GM18870 (cell line): ENCODE data around the gene PCNT.

ENCODE experiments used
- ATAC-seq: cut with Tn5 transposase; IDR thresholded peaks from one replicate; pipeline ENCODE4 v1.9.1; 2021; ENCODE audit warnings: moderate library complexity; ENCODE audit not compliant: unreplicated experiment

PCNT gene, protein sequence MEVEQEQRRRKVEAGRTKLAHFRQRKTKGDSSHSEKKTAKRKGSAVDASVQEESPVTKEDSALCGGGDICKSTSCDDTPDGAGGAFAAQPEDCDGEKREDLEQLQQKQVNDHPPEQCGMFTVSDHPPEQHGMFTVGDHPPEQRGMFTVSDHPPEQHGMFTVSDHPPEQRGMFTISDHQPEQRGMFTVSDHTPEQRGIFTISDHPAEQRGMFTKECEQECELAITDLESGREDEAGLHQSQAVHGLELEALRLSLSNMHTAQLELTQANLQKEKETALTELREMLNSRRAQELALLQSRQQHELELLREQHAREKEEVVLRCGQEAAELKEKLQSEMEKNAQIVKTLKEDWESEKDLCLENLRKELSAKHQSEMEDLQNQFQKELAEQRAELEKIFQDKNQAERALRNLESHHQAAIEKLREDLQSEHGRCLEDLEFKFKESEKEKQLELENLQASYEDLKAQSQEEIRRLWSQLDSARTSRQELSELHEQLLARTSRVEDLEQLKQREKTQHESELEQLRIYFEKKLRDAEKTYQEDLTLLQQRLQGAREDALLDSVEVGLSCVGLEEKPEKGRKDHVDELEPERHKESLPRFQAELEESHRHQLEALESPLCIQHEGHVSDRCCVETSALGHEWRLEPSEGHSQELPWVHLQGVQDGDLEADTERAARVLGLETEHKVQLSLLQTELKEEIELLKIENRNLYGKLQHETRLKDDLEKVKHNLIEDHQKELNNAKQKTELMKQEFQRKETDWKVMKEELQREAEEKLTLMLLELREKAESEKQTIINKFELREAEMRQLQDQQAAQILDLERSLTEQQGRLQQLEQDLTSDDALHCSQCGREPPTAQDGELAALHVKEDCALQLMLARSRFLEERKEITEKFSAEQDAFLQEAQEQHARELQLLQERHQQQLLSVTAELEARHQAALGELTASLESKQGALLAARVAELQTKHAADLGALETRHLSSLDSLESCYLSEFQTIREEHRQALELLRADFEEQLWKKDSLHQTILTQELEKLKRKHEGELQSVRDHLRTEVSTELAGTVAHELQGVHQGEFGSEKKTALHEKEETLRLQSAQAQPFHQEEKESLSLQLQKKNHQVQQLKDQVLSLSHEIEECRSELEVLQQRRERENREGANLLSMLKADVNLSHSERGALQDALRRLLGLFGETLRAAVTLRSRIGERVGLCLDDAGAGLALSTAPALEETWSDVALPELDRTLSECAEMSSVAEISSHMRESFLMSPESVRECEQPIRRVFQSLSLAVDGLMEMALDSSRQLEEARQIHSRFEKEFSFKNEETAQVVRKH (N-terminal part only)

DNA sequence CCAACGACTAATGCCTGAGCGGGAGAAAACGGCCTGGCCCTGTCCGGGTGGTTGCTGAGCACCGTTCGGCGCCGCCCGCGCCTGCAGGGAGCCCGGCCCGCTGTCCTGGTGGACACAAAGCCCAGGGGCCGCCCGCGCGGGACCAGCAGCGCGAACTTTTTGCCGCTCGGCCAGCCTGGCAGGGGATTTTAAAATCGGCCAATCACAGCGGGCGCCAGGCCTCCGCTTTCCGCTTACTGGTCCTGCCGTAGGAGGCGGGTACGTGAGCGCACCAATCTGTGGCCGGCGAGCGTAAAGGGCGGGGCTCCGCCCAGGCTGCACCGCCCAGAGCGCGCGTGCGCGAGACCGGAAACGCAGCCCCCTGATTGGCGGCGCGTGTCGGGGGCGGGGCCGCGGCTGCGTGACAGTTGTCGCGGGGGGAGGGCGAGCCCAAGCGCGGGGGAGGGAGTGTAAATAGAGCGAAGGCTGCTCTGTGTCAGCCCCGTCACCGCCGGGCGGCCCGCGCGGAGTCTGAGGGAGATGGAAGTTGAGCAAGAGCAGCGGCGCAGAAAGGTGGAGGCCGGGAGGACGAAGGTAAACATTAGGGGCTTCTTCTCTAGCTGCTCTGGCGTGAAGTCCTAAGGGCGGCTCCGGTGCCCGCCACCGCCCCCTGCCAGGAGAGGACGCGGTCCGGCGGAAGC lies at the start of gene PCNT, which contains the start of gene C21orf58:
TSS of gene PCNT (plus strand) at position 447 of the 680 bp plus-strand sequence. CDS start at position 520, 73 bp downstream.
TSS of gene C21orf58 (minus strand) at position 161 of the 680 bp plus-strand sequence. CDS start 1,132 bp downstream, outside the sequence.
- peak; percentile 70 for ATAC-seq

DNA sequence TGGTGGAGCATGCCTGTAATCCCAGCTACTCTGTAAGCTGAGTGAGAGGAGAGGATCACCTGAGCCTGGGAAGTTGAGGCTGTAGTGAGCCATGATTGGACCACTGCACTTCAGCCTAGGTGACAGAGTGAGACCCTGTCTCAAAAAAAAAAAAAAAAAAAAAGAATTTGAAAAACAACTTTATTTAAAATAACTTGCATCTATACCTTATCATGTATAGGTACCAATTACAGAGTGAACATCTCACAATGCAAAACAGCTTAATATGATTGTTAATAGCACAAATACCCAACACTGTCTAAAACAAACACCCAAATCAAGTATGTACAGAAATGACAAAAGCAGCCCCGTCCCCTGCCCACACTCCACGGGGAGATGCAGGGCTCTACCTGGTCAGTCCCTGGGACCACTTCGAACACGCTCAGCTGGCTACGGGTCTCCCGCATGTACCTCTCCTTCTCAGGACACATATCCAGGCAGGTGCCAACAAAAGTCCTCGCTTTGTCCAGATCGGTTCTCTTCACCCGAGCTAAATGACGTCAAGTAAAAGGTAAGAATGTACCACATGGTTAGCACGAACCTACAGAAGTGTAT lies 49.1 kb upstream of the PCNT start:
- no peak for ATAC-seq

DNA sequence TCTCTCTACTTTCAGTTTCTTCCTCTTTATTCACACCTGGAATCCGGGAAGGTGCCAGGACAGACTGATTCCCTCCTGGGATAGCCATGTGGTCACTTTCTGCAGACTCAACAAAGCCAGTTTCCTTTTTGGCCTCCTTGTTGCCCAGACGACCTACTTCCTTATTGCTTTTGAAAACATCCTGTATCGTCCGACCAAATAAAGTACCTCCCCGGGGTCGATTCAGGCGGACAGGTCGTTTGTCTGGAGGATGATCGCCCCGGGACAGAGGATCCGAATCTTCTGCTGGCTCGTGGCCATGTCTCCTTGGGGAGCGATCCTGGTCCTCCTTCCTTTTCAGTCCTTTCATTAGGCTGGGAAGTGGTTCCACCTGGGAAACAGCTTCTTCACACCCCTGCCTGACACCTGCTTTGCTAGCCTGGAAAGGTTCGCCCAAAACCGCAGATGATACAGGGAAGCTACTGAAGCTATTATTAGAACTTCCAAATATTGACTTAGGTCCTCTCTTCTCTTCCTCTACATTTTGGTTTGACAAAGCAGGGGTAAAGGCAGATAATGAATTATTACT lies 39.8 kb upstream of the PCNT start:
- ATAC-seq, result no peak

DNA sequence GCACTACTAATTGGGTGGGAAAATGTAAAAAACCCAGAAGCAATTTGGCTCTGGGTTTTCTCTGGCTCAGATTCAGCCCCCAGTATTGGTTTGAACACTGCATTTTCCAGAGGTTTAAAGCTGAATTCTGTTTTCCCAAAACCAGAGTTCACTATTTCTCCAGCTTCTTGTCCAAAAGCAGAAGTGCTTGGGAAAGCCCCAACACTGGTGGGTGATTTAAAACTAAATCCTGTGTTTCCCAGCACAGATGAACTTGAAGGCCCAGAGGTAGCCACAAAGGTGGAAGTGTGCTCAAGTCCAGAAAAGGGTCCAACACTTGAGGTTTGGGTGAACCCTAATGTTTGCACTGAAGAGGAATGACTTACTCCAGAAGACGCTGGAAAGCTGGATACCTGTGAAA lies 39.2 kb upstream of the PCNT start:
- no peak for ATAC-seq

DNA sequence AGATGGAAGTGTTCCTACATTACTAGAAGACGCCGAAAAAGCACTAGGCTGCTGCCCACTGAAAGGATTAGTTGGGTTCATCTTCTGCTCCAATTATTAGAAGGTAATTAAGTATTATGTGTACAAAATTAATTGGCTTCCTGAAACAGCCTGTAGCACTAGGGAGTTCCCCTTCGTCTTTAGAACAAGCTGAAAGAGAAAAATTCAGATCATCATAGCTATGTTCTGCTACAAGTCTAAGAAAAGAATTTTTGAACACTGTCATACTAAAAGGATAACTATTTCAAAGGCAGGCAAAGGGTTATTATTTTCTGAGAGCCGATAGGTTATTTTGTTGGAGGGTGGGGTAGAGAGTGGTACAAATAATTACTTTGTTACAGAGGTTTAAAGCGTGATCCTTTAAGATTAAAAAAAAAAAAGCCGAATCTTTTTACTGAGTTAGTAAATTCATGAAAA lies 38.7 kb upstream of the PCNT start, which contains the start of gene MCM3AP:
TSS of gene MCM3AP (minus strand) at position 406 of the 456 bp plus-strand sequence. CDS start at position 81, 325 bp downstream.
- no peak for ATAC-seq

DNA sequence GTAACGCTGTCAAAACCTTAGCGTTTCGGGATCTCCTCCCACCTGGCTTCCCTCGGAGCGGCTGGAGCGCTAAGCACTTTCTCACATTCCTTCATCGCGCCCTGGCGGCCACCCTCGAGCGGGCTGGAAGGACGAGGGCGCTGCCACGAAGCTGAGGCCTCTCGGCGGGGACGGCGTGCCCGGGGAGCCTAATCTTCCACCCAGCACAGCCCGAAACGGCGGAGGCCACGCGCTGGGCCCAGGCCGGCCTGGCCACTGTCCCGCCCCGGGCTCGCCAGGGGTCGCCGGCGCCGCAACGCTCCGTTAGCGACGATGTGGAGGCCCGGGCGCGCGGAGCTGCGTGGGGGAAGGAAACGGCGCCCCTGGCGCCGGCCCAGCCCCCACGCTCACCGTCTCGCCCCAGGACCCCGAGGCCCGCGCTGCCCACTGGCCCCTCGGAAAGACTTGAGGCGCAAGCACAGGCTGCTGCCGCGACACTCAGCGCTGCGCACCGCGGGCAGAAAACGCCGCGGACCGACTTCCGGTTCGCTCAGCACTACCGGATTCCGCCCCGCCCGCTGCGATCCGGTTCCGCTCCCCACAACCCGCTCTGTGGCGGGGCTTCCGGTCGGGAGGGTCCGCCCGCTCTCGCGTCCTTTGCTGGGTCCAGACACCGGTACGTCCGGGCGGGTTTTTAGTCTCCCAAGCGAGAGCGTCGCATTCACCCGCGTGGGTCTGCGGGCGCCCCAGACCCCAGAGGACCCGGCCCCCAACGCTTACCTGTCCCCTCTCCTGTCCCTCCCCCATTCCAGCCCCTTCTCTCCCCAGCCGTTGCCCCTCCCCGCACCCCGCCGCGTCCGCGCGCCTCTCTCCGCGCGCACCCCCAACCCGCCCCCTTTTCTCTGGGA lies 38.0 kb upstream of the PCNT start, which contains the start of gene YBEY:
TSS of gene YBEY (plus strand) at position 582 of the 887 bp plus-strand sequence. CDS start 572 bp downstream, outside the sequence.
- peak; percentile 65 for ATAC-seq

DNA sequence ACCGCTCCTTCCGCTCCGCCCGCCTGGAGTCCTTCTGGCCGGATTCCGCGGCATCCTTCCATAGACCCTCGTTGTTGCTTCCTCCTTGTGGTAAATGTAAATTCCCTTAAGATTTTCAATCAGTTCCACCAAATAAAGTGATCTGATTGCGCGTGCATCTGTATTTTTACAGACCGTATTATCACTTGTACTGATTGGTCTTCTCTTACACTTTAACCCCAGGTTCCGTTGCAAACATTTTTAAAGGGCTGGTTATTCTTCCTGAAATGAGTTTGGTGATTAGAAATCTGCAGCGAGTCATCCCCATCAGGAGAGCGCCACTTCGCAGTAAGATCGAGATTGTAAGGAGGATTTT lies 37.3 kb upstream of the PCNT start:
- ATAC-seq, result peak; percentile 14

DNA sequence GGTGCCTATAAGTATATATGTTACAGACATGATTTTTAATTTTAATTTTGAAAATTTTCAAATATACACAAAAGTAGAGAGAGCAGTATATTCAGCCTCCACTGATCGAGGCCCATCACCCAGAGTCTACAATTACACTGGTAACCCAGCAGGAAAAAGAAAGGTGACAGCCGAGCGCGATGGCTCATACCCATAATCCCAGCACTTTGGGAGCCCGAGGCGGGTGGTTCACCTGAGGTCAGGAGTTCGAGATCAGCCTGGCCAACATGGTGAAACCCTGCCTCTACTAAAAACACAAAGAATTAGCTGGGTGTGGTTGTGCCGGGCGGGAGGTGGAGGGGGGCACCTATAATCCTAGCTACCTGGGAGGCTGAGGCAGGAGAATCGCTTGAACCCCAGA lies 36.4 kb upstream of the PCNT start:
- no peak for ATAC-seq

DNA sequence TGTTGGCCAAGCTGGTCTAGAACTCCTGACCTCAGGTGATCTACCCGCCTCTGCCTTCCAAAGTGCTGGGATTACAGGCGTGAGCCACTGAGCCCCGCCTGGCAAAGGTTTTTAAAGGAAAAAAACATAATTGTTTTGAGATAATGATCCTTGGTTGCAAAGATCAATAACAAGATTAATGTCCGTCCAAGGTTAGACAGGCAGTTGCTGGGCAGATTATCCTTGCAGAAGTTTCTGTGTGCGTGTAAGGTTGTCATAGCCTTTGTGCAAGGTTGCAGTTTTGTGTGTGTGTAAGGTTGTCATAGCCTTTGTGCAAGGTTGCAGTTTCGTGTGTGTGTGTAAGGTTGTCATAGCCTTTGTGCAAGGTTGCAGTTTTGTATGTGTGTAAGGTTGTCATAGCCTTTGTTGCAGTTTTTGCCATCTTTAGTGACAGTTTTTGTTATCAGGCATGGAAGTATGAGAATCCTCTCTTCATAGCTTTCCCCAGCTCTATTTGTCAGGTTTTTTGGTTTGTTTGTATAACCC lies 34.2 kb upstream of the PCNT start:
- ATAC-seq, result no peak

DNA sequence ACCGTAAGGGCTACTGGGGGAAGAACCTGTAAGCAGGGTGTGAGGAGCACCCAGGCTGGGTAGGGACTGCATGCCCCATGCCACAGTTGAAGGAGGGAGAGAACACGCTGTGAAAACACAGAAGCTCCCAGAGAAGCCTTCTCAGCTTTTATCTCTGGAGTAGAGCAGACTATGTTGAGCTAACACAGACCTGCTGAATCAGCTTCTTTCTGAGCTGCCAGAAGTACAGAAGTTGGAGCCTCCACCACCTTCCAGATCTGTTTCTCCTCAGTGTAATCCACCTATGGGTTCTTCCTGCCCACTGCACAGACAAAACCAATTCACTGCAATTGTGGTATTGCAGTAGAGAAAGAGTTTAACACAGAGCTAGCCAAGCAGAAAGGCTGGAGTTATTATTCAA lies 32.4 kb upstream of the PCNT start:
- ATAC-seq, result no peak

DNA sequence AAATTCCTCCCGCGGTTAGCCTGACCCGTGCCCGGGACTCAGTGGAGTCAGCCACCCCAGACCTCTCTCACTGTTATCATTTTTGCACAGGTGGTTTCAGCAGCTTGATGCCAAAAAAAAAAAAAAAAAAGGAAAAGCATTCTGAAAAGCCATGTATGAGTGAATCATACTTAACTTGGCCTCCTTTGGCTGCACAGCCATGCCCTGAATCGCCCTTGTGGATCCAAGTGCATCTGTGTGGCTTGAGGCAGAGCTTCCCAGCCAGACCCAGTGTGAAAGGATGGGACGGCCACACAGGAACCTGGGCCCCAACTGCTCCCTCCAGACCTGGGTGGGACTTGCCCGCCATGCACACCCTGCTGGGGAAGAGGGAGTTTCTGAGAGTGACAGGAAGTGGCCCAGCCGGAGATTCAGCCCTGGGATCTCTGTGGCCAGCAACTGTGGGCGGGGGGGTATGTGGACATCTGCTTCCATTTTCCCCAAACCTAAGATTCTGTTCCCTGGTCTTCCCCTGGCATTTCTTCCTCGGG lies 29.2 kb upstream of the PCNT start:
- ATAC-seq, result no peak

DNA sequence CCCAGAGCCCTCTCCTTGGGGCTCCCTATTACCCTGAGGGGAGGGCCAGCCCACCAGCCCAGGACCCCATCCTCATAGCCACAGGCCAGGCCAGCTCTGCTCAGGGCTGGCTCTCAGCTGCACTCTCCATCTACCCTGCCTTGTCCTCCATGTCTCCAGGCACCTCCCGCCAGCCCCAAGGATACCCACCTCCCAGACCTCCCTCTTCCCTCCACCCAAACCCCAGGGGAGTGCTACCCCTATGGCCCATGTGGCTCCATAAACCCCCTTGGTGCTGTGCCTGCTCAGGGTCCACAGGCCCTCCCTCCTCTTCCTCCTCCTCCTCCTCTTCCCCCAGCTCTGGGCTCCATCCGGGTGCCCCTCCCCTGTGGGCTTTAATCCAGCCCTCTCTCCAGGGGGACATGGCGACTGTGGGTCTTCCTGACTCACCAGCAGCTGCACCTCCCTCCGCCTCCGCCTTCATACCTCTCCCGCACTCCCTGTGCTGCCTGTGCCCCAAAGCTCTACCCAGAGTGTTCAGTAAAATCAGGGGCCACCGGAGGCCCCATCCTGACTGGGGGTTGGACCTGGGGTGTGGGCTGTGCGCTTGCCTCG lies 28.7 kb upstream of the PCNT start:
- ATAC-seq, result no peak

DNA sequence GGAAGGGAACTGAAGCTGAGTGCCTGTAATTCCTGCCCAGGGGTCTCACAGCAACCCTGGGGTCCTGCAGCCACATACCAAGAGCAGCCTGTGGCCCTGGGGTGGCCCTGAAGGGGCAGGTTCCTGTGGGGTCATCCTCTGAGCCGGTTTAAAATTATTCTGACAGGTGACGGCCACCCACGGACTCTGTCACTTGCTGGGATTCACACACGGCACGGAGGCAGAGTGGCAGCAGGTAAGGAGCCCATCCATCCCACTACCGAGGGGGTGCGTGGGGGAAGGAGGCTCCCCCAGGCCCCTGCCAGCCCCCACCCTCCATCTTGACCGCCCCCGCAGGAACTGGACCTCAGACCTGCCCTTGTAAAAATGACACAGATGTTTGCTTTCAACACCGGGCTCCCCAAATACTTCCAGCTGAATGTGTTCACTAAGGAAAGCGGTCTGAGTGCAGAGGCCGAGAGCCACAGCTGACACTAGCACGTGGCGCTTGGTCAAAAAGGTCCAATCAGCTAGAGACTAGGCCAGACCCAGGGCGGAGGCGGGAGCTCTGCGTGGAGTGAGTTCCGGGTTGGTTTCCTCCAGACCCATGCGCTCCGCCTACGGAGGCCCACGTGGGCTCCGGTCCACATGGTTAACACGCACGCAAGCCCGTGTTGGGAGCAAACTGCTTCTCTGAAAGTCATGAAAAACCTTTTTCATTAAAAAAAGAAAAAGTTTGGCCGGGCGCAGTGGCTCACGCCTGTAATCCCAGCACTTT lies 27.8 kb upstream of the PCNT start:
- no peak for ATAC-seq

DNA sequence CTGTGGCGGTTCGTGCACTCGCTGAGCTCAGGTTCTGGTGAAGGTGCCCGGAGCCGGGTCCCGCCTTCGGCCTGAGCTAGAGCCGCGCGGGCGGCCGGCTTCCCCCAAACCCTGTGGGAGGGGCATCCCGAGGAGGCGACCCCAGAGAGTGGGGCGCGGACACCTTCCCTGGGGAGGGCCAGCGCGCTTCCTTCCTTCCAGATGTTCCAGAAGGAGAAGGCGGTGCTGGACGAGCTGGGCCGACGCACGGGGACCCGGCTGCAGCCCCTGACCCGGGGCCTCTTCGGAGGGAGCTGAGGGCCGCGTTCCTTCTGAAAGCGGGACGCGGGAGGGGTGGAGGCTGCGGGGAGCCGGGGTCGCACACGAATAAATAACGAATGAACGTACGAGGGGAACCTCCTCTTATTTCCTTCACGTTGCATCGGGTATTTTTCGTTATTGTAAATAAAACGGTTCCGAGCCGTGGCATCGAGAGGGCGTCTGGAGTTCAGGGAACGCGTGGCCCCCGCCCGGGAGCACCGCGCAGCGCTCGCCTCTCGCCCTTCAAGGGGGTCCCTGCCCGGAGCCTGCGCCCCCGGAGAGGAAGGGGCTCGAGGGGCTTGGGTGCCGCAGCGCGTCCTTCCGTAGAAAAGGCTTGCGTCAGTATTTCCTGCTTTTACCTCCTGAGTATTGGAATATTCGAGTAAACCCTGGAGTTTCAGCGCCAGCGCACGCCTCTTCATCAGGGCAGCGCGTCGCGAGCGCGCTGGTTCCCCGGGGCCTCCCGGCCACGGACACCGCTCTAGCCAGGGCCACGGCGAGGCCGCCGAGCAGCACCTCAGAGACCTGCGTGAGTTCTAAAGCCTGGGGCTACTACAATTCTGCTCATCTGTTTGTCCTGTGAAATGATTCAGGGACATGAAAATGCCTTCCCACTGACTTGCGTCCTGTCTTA lies 26.4 kb upstream of the PCNT start:
- no peak for ATAC-seq

DNA sequence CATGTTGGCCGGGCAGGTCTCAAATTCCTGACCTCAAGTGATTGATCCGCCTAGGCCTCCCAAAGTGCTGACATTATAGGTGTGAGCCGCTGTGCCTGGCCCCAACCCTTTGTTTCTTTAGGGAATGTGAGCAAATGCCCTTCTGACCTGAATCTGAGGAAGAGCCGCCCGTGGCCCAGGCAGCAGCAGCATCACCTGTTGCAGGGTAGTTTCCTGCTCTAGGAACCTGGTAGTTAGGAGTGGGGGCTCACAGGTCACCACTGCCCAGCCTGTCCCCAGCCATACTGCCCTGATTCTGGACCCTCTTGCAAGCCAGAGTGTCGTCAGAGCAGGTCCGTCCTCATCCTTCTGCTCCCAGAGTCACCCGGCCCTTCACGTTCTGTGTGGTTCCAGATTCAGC lies 24.8 kb upstream of the PCNT start:
- no peak for ATAC-seq

DNA sequence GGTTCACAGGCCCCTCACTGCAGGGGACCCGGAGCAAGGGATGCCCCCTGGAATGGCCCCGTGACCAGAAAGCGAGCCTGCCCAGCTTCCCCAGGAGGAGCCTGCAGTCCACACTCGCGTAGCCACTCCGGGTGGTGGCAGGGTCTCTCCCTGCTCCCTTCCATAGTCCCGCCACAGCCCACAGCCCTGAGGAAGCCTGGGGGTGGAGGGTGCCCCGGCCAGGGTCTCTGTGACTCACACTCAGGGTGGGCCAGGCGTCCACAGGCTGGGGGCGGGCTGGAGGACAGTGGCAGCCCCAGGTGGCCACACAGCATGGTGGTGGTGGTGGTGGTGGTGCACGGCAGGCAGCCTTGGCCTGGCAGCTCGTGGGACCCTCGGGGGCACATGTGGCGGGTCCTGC lies 22.2 kb upstream of the PCNT start:
- ATAC-seq, result no peak
